Measurements from ENCODE around the gene ATP13A4.

DNA sequence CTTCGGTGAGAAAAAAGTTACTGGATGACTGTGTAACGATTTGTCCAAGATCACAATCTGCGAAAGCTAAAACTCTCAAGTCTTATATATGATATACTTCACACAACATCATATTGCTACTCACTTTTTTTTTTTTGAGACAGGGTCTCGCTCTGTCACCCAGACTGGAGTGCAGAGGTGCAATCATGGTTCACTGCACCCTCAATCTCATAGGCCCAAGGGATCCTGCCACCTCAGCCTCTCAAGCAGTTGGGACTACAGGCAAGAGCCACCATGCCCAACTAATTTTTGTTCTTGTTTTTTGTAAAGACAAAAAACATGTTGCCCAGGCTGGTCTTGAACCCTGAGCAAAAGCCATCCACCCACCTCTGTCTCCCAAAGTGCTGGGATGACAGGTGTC is 5.4 kb upstream of the ATP13A4 start:
- TF ChIP-seq, protein P1, sequence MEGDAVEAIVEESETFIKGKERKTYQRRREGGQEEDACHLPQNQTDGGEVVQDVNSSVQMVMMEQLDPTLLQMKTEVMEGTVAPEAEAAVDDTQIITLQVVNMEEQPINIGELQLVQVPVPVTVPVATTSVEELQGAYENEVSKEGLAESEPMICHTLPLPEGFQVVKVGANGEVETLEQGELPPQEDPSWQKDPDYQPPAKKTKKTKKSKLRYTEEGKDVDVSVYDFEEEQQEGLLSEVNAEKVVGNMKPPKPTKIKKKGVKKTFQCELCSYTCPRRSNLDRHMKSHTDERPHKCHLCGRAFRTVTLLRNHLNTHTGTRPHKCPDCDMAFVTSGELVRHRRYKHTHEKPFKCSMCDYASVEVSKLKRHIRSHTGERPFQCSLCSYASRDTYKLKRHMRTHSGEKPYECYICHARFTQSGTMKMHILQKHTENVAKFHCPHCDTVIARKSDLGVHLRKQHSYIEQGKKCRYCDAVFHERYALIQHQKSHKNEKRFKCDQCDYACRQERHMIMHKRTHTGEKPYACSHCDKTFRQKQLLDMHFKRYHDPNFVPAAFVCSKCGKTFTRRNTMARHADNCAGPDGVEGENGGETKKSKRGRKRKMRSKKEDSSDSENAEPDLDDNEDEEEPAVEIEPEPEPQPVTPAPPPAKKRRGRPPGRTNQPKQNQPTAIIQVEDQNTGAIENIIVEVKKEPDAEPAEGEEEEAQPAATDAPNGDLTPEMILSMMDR (IDR thresholded peaks at IDR 0.05): no peak
- TF ChIP-seq POLR2AphosphoS5 (IDR thresholded peaks at IDR 0.05; ENCODE audit: insufficient read depth in 1 of 2, low read depth in 1 of 2) (no peak), POLR2A (IDR thresholded peaks at IDR 0.05) (no peak)

Measured in vagina (tissue), 2 donors.